ENCODE measurements around the gene ASAP3. TPM values are rescaled to one million over a fixed set of nuclear protein-coding genes. Genes with fewer than 3 reads are reported as not detected.

Gene ASAP3
- total and polyA plus RNA-seq, 9 of the 15 experiments (the other 6 are each of a cell fraction or from before 2014, with no cell fraction given), result 1.7 to 31.2 (median 17.4) TPM

DNA sequence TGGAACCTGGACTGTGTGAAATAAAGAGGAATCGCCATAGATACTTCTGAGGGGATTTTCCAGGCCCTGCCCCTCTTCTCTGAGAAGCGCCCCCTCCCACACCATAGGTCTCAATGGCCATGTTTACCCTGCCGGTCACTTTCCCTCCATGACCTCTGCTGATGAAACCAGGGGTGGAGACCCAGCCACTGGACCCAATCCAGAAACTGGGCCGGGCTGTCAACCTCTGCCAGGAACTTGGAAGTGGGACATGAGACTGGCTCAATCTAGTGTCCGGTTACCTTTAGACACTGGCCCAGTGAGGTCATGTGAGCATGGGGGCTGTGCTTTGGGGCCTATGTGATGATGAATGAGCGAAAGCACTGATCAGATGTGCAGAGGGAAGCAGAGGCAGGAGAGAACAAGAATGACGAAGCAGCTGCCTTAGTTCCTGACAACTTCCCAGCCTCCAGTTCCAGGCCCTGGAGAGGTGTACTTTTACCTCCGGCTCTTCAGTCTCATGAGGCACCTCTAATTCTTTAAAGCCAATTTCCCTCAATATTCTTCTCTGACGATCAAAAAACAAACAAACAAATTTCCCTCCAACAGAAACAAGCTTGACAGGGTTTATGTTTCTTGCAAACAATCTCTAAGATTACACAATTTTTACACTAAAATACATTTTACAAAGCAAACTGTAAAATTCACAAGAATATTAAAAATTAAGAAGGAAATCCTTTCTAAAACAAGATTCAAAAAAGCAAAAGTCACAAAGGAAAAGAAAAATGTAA, 4.9 kb downstream of the ASAP3 start (continued):
- TF ChIP-seq GABPB2 (CRISPR knock-in tag; conservative IDR thresholded peaks at IDR 0.05) (no peak), EP300 (IDR thresholded peaks at IDR 0.05; ENCODE audit: low read length) (peak; percentile 42; the same call in 1 of the 2 replicates), MCM2 (IDR thresholded peaks at IDR 0.05; ENCODE audit: low read depth) (no peak), NUFIP1 (IDR thresholded peaks at IDR 0.05; ENCODE audit: partially characterized antibody) (no peak), SRSF3 (IDR thresholded peaks at IDR 0.05; ENCODE audit: insufficient read depth, low read length) (no peak), FOXA1 (IDR thresholded peaks at IDR 0.05; ENCODE audit: borderline replicate concordance) (no peak), EHMT2 (IDR thresholded peaks at IDR 0.05) (no peak), FOSL1 (tag; conservative IDR thresholded peaks at IDR 0.05) (peak; percentile 68), ZNF764 (CRISPR knock-in tag; IDR thresholded peaks at IDR 0.05; ENCODE audit: low read depth) (no peak), NFXL1 (CRISPR knock-in tag; IDR thresholded peaks at IDR 0.05) (no peak), RAD21 (CRISPR knock-in tag; conservative IDR thresholded peaks at IDR 0.05 in 1 of 2, IDR thresholded peaks at IDR 0.05 in 1 of 2) (no peak), MIER1 (IDR thresholded peaks at IDR 0.05; ENCODE audit: low read depth) (no peak), LEF1 (IDR thresholded peaks at IDR 0.05) (peak; percentile 86; the same call in 1 of the 2 replicates), NEUROD1 (IDR thresholded peaks at IDR 0.05; ENCODE audit: borderline replicate concordance, low read depth, low read length, partially characterized antibody) (peak; percentile 50), ZNF444 (CRISPR knock-in tag; IDR thresholded peaks at IDR 0.05) (no peak), ZNF140 (CRISPR knock-in tag; IDR thresholded peaks at IDR 0.05) (no peak), ZNF263 (CRISPR knock-in tag; IDR thresholded peaks at IDR 0.05; ENCODE audit: borderline replicate concordance) (no peak), RFX1 (IDR thresholded peaks at IDR 0.05) (no peak), STAT5B (CRISPR knock-in tag; IDR thresholded peaks at IDR 0.05) (no peak)
- TF ChIP-seq, protein P1, sequence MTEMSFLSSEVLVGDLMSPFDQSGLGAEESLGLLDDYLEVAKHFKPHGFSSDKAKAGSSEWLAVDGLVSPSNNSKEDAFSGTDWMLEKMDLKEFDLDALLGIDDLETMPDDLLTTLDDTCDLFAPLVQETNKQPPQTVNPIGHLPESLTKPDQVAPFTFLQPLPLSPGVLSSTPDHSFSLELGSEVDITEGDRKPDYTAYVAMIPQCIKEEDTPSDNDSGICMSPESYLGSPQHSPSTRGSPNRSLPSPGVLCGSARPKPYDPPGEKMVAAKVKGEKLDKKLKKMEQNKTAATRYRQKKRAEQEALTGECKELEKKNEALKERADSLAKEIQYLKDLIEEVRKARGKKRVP (CRISPR knock-in tag; IDR thresholded peaks at IDR 0.05), result peak; percentile 74; the same call in 1 of the 2 replicates
- TF ChIP-seq, protein P2, sequence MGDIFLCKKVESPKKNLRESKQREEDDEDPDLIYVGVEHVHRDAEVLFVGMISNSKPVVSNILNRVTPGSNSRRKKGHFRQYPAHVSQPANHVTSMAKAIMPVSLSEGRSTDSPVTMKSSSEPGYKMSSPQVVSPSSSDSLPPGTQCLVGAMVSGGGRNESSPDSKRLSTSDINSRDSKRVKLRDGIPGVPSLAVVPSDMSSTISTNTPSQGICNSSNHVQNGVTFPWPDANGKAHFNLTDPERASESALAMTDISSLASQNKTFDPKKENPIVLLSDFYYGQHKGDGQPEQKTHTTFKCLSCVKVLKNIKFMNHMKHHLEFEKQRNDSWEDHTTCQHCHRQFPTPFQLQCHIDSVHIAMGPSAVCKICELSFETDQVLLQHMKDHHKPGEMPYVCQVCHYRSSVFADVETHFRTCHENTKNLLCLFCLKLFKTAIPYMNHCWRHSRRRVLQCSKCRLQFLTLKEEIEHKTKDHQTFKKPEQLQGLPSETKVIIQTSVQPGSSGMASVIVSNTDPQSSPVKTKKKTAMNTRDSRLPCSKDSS (IDR thresholded peaks at IDR 0.05; ENCODE audit: low read depth, partially characterized antibody), result no peak
- TF ChIP-seq, protein P3, sequence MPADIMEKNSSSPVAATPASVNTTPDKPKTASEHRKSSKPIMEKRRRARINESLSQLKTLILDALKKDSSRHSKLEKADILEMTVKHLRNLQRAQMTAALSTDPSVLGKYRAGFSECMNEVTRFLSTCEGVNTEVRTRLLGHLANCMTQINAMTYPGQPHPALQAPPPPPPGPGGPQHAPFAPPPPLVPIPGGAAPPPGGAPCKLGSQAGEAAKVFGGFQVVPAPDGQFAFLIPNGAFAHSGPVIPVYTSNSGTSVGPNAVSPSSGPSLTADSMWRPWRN (IDR thresholded peaks at IDR 0.05; ENCODE audit: low read depth), result no peak; the same call in 1 of the 2 replicates
- TF ChIP-seq, protein P4, sequence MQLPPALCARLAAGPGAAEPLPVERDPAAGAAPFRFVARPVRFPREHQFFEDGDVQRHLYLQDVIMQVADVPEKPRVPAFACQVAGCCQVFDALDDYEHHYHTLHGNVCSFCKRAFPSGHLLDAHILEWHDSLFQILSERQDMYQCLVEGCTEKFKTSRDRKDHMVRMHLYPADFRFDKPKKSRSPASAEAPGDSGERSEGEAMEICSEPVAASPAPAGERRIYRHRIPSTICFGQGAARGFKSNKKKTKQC (CRISPR knock-in tag; IDR thresholded peaks at IDR 0.05), result no peak
- TF ChIP-seq, protein P5, sequence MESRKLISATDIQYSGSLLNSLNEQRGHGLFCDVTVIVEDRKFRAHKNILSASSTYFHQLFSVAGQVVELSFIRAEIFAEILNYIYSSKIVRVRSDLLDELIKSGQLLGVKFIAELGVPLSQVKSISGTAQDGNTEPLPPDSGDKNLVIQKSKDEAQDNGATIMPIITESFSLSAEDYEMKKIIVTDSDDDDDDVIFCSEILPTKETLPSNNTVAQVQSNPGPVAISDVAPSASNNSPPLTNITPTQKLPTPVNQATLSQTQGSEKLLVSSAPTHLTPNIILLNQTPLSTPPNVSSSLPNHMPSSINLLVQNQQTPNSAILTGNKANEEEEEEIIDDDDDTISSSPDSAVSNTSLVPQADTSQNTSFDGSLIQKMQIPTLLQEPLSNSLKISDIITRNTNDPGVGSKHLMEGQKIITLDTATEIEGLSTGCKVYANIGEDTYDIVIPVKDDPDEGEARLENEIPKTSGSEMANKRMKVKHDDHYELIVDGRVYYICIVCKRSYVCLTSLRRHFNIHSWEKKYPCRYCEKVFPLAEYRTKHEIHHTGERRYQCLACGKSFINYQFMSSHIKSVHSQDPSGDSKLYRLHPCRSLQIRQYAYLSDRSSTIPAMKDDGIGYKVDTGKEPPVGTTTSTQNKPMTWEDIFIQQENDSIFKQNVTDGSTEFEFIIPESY (CRISPR knock-in tag; IDR thresholded peaks at IDR 0.05), result no peak
